GM12878 (cell line): ENCODE measurements around the gene CASR. TPM values are rescaled to one million over a fixed set of nuclear protein-coding genes. Genes with fewer than 3 reads are reported as not detected.

Experiments used
- ATAC-seq: fragments of 200-7000 bp; cut with Tn5 transposase; 3 replicates; pipeline ENCODE4 v1.9.1; 2020; ENCODE audit warnings: mild to moderate bottlenecking, moderate library complexity
- BruUV-seq: library from RNA; stranded (reverse); fragments of 400-500 nt; replicated peaks from 2 replicates; lab custom pipeline; 2021; lab: Mats Ljungman, UMichigan
- CTCF ChIA-PET: fragments of 300-600 bp; sonication (Branson Sonifier 250); formaldehyde crosslinking; extraction: SDS; loops from one replicate; lab custom pipeline; 2021; ENCODE audit warnings: inconsistent platforms; lab: Yijun Ruan, JAX
- POLR2A ChIA-PET: fragments of 350-600 bp; formaldehyde crosslinking; extraction: SDS; loops from one replicate; lab custom pipeline; 2021; ENCODE audit warnings: inconsistent platforms; lab: Charles Lee
- RAD21 ChIA-PET: fragments of 300-600 bp; sonication (Branson Sonifier 250); formaldehyde crosslinking; loops from one replicate; lab custom pipeline; 2023; ENCODE audit warnings: antibody characterized with exemption; ENCODE audit not compliant: unreplicated experiment; lab: Charles Lee
- SMC1A ChIA-PET: fragments of 300-600 bp; sonication (Branson Sonifier 250); formaldehyde crosslinking; loops from one replicate; lab custom pipeline; 2023; ENCODE audit not compliant: unreplicated experiment, uncharacterized antibody; lab: Charles Lee
- DNase-seq: peaks from one replicate; pipeline ENCODE4 v3.0.0-alpha.2; 2011; ENCODE audit warnings: low read depth, low spot score
- FAIRE-seq: peaks from 3 replicates; lab custom pipeline; 2011; peaks lifted over from hg19 to GRCh38; lab: Jason Lieb, UNC
- H2AFZ ChIP-seq: 2 replicates; pipeline ENCODE4 v1.6.0; 2011; ENCODE audit warnings: low read depth, low read length, control low read depth; ENCODE audit not compliant: control insufficient read depth
- H3K27ac ChIP-seq: 2 replicates; pipeline ENCODE4 v1.5.1; 2011; ENCODE audit warnings: control low read depth; ENCODE audit not compliant: control insufficient read depth, insufficient read depth
- H3K27me3 ChIP-seq, 2 experiments: replicated peaks in 1 of 2; 2 replicates each; pipeline versions ENCODE4 v1.6.0 to v1.6.1; 2011; ENCODE audit warnings: low read length in 1 of 2; ENCODE audit not compliant: control insufficient read depth in 2 of 2, insufficient read depth in 2 of 2
- H3K36me3 ChIP-seq, 2 experiments: 2 replicates each; pipeline ENCODE4 v1.5.1; 2011; ENCODE audit warnings: low read length in 1 of 2; ENCODE audit not compliant: control insufficient read depth in 2 of 2, insufficient read depth in 2 of 2
- H3K4me1 ChIP-seq: 2 replicates; pipeline ENCODE4 v1.6.1; 2011; ENCODE audit warnings: mild to moderate bottlenecking, low read length, moderate library complexity, mixed read lengths; ENCODE audit not compliant: control insufficient read depth, insufficient read depth
- H3K4me2 ChIP-seq: 2 replicates; pipeline ENCODE4 v1.6.0; 2011; ENCODE audit warnings: control low read depth; ENCODE audit not compliant: control insufficient read depth, insufficient read depth
- H3K4me3 ChIP-seq: fragments of 200-600 bp; sonication (generic); 2 replicates; pipeline ENCODE4 v1.5.1; 2016
- H3K79me2 ChIP-seq: 2 replicates; pipeline ENCODE4 v1.6.0; 2011; ENCODE audit warnings: low read length; ENCODE audit not compliant: control insufficient read depth, insufficient read depth
- H3K9ac ChIP-seq: 2 replicates; pipeline ENCODE4 v1.8.0; 2011; ENCODE audit warnings: low read length, control low read depth, mixed read lengths; ENCODE audit not compliant: control insufficient read depth, insufficient read depth
- H3K9me3 ChIP-seq: replicated peaks from 3 replicates; pipeline ENCODE4 v1.5.1; 2011; ENCODE audit warnings: mild to moderate bottlenecking, low read length; ENCODE audit not compliant: control insufficient read depth, insufficient read depth
- H4K20me1 ChIP-seq: 2 replicates; pipeline ENCODE4 v1.6.0; 2011; ENCODE audit not compliant: control insufficient read depth, insufficient read depth
- BHLHE40 ChIP-seq, 2 experiments: fragments of 450-650 bp in 1 of 2; IDR thresholded peaks; 2 replicates each; pipeline ENCODE4 v1.6.1; 2011 to 2017; ENCODE audit warnings: low read depth in 2 of 2, borderline replicate concordance in 1 of 2, improper control_type of control experiment in 1 of 2, low read length in 1 of 2, mild to moderate bottlenecking in 1 of 2
- CHD2 ChIP-seq: IDR thresholded peaks from 2 replicates; pipeline ENCODE4 v1.6.1; 2011; ENCODE audit warnings: low read depth, low read length, improper control_type of control experiment, borderline replicate concordance
- NFXL1 ChIP-seq: fragments of 450-650 bp; IDR thresholded peaks from 2 replicates; pipeline ENCODE4 v1.6.1; 2017; ENCODE audit warnings: antibody characterized with exemption, mild to moderate bottlenecking, borderline replicate concordance
- PAX5 ChIP-seq: IDR thresholded peaks from 2 replicates; pipeline ENCODE4 v1.6.1; 2011; ENCODE audit warnings: low read depth, low read length, borderline replicate concordance
- RUNX3 ChIP-seq: IDR thresholded peaks from 2 replicates; pipeline ENCODE4 v1.6.1; 2012; ENCODE audit warnings: low read length, inconsistent platforms
- SP1 ChIP-seq: IDR thresholded peaks from one replicate; pipeline ENCODE4 v1.6.1; 2011; ENCODE audit warnings: low read depth, low read length
- WGBS: methylation state at CpG from one replicate; pipeline ENCODE4 v1.1.6; 2016; ENCODE audit warnings: low lambda C conversion rate; ENCODE audit not compliant: insufficient replicate concordance, insufficient coverage; ENCODE audit errors: missing lambda C conversion rate; 5-methylcytosine and 5-hydroxymethylcytosine counted together
- in situ Hi-C: fragments of 300-500 bp; cut with MboI; formaldehyde crosslinking; loops from 9 replicates; pipeline ENCODE4 v1.14.3; 2018; ENCODE audit warnings: mixed read lengths
- intact Hi-C: fragments of 100-400 bp; cut with micrococcal nuclease; formaldehyde crosslinking; loops from one replicate; pipeline ENCODE4 v1.14.2; 2022; ENCODE audit not compliant: unreplicated experiment
- polyA plus RNA-seq, 11 experiments: library from polyadenylated mRNA; depleted of rRNA in 4 of 11; unstranded in 6 of 11; stranded (reverse) in 5 of 11; fragments of >200 nt; fragmentation: Nextera tagmentation in 4 of 11; fragmentation: Illumina TruSeq in 1 of 11; extraction: Ambion mirVana in 4 of 11; extraction: Trizol in 1 of 11; gene quantifications; 1 replicate in 1 of 11; 2 replicates in 10 of 11; pipeline versions ENCODE4 v1.2.1 to v1.2.3, GENCODE V29; 2011 to 2016; ENCODE audit warnings: inconsistent platforms in 2 of 11, missing spikeins in 2 of 11, low read depth in 1 of 11
- total RNA-seq, 4 experiments: library from RNA; depleted of rRNA in 3 of 4; stranded (reverse); fragments of >200 nt in 3 of 4; fragmentation: Illumina TruSeq in 1 of 4; extraction: Trizol in 1 of 4; gene quantifications; 2 replicates each; pipeline versions ENCODE4 v1.2.1 to v1.2.3, GENCODE V29; 2013 to 2021
- TF ChIP-seq, protein P1 (sequence below): fragments of 450-650 bp; IDR thresholded peaks from 2 replicates; pipeline ENCODE4 v1.6.1; 2016; ENCODE audit warnings: mild to moderate bottlenecking, moderate library complexity, borderline replicate concordance

Gene CASR
- total and polyA plus RNA-seq, 10 of the 15 experiments (the other 5 are each of a cell fraction or from before 2014, with no cell fraction given): 0.04 to 0.37 (median 0.11) TPM

DNA sequence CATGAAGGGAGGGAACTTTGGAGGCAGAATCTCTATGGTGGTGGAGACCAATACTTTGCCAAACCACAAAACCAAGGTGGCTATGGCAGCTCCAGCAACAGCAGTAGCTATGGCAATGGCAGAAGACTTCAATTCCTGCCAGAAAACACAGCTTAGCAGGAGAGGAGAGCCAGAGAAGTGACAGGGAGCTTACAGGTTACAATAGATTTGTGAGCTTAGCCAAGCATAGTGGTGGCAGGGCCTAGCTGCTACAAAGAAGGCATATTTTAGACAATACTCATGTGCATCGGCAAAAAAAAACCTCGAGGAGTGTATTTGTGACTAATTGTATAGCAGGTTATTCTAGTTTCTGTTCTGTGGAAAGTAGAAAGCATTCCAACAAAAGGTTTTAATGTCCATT lies 135.2 kb downstream of the CASR start:
- H3K9me3 ChIP-seq: peaks cover 2% of the 10 kb centered on the region; the same call in 1 of the 3 replicates
- no peaks in the 10 kb centered on the region for H4K20me1 ChIP-seq
- WGBS: 93% methylated on average over 2 of the region's 2 CpGs
- no peaks in the 10 kb centered on the region for H3K79me2 ChIP-seq
- no peak overlapping the region for H3K9ac ChIP-seq
- H3K4me2 ChIP-seq: no peak overlapping the region
- intact Hi-C loops: no loop called here
- in situ Hi-C loops: no loop called here
- no peak for FAIRE-seq
- peaks cover 22% of the 10 kb centered on the region for H3K4me1 ChIP-seq
- H2AFZ ChIP-seq: no peak overlapping the region
- ChIA-PET SMC1A (interaction anchor here (1.5 to 6.5 kb wide), 3 partner anchors 12 to 33 kb away, joined by 6 to 50 read pairs (median 36); no protein-coding TSS in a partner anchor), CTCF (interaction anchor here (7.2 kb wide), 1 partner anchor 12 kb away, joined by 80 read pairs; no protein-coding TSS in a partner anchor), RAD21 (interaction anchor here (1.2 to 3.2 kb wide), 2 partner anchors 12 kb away, joined by 3 to 13 read pairs; no protein-coding TSS in a partner anchor), POLR2A (interaction anchor here (0.9 kb wide), 1 partner anchor 13 kb away, joined by 3 read pairs; no protein-coding TSS in a partner anchor)
- no peak for TF ChIP-seq RUNX3
- no peak for TF ChIP-seq CHD2
- TF ChIP-seq BHLHE40 (IDR thresholded peaks at IDR 0.05; ENCODE audit: borderline replicate concordance in 1 of 2, low read depth in 2 of 2, low read length in 1 of 2): no peak
- TF ChIP-seq, protein P1, sequence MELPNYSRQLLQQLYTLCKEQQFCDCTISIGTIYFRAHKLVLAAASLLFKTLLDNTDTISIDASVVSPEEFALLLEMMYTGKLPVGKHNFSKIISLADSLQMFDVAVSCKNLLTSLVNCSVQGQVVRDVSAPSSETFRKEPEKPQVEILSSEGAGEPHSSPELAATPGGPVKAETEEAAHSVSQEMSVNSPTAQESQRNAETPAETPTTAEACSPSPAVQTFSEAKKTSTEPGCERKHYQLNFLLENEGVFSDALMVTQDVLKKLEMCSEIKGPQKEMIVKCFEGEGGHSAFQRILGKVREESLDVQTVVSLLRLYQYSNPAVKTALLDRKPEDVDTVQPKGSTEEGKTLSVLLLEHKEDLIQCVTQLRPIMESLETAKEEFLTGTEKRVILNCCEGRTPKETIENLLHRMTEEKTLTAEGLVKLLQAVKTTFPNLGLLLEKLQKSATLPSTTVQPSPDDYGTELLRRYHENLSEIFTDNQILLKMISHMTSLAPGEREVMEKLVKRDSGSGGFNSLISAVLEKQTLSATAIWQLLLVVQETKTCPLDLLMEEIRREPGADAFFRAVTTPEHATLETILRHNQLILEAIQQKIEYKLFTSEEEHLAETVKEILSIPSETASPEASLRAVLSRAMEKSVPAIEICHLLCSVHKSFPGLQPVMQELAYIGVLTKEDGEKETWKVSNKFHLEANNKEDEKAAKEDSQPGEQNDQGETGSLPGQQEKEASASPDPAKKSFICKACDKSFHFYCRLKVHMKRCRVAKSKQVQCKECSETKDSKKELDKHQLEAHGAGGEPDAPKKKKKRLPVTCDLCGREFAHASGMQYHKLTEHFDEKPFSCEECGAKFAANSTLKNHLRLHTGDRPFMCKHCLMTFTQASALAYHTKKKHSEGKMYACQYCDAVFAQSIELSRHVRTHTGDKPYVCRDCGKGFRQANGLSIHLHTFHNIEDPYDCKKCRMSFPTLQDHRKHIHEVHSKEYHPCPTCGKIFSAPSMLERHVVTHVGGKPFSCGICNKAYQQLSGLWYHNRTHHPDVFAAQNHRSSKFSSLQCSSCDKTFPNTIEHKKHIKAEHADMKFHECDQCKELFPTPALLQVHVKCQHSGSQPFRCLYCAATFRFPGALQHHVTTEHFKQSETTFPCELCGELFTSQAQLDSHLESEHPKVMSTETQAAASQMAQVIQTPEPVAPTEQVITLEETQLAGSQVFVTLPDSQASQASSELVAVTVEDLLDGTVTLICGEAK: no peak
- no peak for TF ChIP-seq PAX5
- no peak for TF ChIP-seq SP1
- TF ChIP-seq NFXL1: no peak
- no peak overlapping the region for H3K27ac ChIP-seq
- no peaks in the 10 kb centered on the region for H3K27me3 ChIP-seq
- ATAC-seq: no peak
- no peaks in the 10 kb centered on the region for H3K36me3 ChIP-seq
- BruUV-seq: no TSS peak
- no peak for DNase-seq
- no peak overlapping the region for H3K4me3 ChIP-seq
